AG04450 (cell line): ENCODE results near the gene KRT40. TPM values are rescaled to one million over a fixed set of nuclear protein-coding genes. Genes with fewer than 3 reads are reported as not detected.

Experiments
- CTCF ChIA-PET: fragments of 300-600, 350-600 bp; formaldehyde crosslinking; extraction: SDS; loops from one replicate; lab custom pipeline; 2022; ENCODE audit warnings: antibody characterized with exemption, inconsistent platforms; lab: Charles Lee
- POLR2A ChIA-PET: fragments of 350-600 bp; formaldehyde crosslinking; extraction: SDS; loops from one replicate; lab custom pipeline; 2021; ENCODE audit warnings: antibody characterized with exemption, inconsistent platforms; lab: Yijun Ruan, JAX
- DNase-seq: peaks from one replicate; pipeline ENCODE4 v3.0.0-alpha.2; 2011; ENCODE audit warnings: low read depth, low spot score
- H3K27ac ChIP-seq: one replicate; pipeline ENCODE4 v1.5.1; 2012; ENCODE audit warnings: low read depth, low read length, control low read depth
- H3K27me3 ChIP-seq: one replicate; pipeline ENCODE4 v1.6.0; 2012; ENCODE audit warnings: low read length; ENCODE audit not compliant: control insufficient read depth, insufficient read depth
- H3K4me3 ChIP-seq: 2 replicates; pipeline ENCODE4 v1.5.1; 2011; ENCODE audit warnings: mild to moderate bottlenecking, low read depth, low read length, control low read depth
- H3K9me3 ChIP-seq: 2 replicates; pipeline ENCODE4 v1.5.1; 2012; ENCODE audit warnings: low read length; ENCODE audit not compliant: control insufficient read depth, insufficient read depth
- polyA plus RNA-seq: library from polyadenylated mRNA; depleted of rRNA; stranded (reverse); fragments of >200 nt; gene quantifications from 2 replicates; pipeline ENCODE4 v1.2.3, GENCODE V29; 2011
- TF ChIP-seq, protein P1 (sequence below): IDR thresholded peaks from 2 replicates; pipeline ENCODE4 v1.5.1; 2011; ENCODE audit warnings: low read depth, low read length, control low read depth, inconsistent platforms

KRT40 gene
- polyA plus RNA-seq, 1 experiment = not detected

DNA sequence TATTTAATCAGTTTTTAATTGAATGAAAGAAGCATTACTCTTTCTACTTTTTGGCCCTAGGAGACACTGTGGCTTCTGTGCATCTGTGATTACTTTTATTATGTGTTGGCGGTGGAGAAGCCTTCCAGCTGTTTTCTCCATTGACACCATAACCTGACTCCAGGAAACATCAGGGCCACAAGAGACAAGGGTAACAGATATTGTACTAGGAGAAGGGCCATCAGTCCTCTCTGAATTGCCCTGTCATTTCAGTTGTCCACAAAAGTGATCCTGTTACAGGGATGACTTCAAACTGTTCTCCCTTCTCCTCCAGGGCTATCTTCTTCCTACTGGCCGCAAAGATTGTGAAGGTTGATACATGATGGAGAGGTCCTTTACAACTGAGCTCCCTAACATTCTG is 32.0 kb downstream of the KRT40 start:
- Histone ChIP-seq H3K4me3 (no peak overlapping the region), H3K27me3 (no peaks in the 10 kb centered on the region), H3K27ac (peak overlapping the region; percentile 67), H3K9me3 (no peaks in the 10 kb centered on the region)
- TF ChIP-seq, protein P1, sequence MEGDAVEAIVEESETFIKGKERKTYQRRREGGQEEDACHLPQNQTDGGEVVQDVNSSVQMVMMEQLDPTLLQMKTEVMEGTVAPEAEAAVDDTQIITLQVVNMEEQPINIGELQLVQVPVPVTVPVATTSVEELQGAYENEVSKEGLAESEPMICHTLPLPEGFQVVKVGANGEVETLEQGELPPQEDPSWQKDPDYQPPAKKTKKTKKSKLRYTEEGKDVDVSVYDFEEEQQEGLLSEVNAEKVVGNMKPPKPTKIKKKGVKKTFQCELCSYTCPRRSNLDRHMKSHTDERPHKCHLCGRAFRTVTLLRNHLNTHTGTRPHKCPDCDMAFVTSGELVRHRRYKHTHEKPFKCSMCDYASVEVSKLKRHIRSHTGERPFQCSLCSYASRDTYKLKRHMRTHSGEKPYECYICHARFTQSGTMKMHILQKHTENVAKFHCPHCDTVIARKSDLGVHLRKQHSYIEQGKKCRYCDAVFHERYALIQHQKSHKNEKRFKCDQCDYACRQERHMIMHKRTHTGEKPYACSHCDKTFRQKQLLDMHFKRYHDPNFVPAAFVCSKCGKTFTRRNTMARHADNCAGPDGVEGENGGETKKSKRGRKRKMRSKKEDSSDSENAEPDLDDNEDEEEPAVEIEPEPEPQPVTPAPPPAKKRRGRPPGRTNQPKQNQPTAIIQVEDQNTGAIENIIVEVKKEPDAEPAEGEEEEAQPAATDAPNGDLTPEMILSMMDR = no peak
- DNase-seq = no peak
- ChIA-PET CTCF (interaction anchor here (0.9 to 1.0 kb wide), 2 partner anchors 370 to 597 kb away, joined by 3 to 7 read pairs; no protein-coding TSS in a partner anchor), POLR2A (interaction anchor here (1.2 to 1.6 kb wide), 3 partner anchors 36 to 107 kb away, joined by 3 to 5 read pairs (median 5); no protein-coding TSS in a partner anchor)

DNA sequence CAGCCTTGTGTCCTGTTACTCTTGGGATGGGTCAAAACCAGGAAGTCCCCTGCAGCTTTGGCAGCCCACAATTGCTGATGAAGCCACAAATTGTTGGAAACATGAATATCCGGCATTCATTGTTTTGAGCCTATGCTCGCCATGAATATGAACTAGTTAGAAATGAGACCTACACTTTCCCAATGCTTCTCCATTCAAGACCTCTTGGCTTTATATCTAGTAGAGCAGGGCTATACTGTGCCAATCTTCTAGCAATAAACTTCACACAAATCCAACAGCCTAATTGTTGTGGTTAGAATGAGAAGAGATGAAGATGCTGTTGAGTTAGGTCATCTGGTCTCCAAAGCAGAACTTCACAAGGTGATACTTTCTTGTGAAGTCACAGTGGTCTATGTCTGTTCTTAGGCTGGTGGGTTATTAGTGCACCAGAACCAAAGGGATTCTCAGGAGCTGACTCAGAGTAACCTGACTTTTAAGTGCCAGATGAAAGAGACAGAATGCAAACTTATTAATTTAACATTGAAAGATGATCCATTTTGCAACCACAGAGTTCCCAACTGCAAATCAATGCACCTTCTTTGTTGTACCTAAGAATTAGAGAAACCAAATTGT is 33.0 kb downstream of the KRT40 start:
- TF ChIP-seq, protein P1 = no peak
- Histone ChIP-seq H3K4me3 (no peak overlapping the region), H3K27ac (no peak overlapping the region), H3K9me3 (no peaks in the 10 kb centered on the region), H3K27me3 (no peaks in the 10 kb centered on the region)
- ChIA-PET CTCF (interaction anchor here (0.7 kb wide), 1 partner anchor 1143 kb away, joined by 5 read pairs; no protein-coding TSS in a partner anchor), POLR2A (no interaction called here)
- DNase-seq = no peak

- POLR2A ChIA-PET = no interaction called here
Measured at GRCh38 chr17:40950176-40950575, 34.0 kb downstream of the KRT40 start.

DNA sequence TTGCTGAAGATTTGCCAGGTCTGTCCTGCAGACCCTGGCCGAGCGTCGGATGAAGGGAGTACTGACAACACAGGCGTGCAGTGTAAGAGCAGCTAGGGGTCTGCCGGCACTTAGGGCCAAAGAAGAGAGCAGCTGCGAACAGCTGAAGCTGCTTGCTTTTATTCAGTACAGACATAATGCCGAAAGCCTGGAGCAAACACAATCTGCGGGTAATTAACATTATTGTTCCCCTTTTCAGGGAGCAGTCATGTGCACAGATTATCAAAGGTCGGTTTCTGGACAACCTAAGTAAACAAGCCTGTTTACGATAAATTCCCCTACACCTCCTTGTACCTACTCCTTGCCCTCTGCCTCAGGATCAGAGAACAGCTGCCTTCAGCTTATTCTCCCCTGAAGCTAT is 34.7 kb downstream of the KRT40 start:
- Histone ChIP-seq H3K9me3 (no peaks in the 10 kb centered on the region), H3K4me3 (no peak overlapping the region), H3K27ac (no peak overlapping the region), H3K27me3 (no peaks in the 10 kb centered on the region)
- POLR2A ChIA-PET = no interaction called here
- TF ChIP-seq, protein P1 = no peak
- DNase-seq = no peak
- CTCF ChIA-PET = no interaction called here

More at GRCh38 chr17:40950176-40950575, 34.0 kb downstream of the KRT40 start:
- Histone ChIP-seq H3K27me3 (no peaks in the 10 kb centered on the region), H3K27ac (no peak overlapping the region), H3K9me3 (no peaks in the 10 kb centered on the region), H3K4me3 (no peak overlapping the region)
- TF ChIP-seq, protein P1 = no peak
- CTCF ChIA-PET = interaction anchor here (0.6 to 0.7 kb wide), 2 partner anchors 699 to 1142 kb away, joined by 3 to 5 read pairs; no protein-coding TSS in a partner anchor
- DNase-seq = no peak

- DNase-seq = no peak
- TF ChIP-seq, protein P1 = no peak
- H3K27ac ChIP-seq = no peak overlapping the region
- no peak overlapping the region for H3K4me3 ChIP-seq
- ChIA-PET CTCF (interaction anchor here (1.5 kb wide), 1 partner anchor 600 kb away, joined by 3 read pairs; no protein-coding TSS in a partner anchor), POLR2A (no interaction called here)
- no peaks in the 10 kb centered on the region for H3K9me3 ChIP-seq
- no peaks in the 10 kb centered on the region for H3K27me3 ChIP-seq
Measured at GRCh38 chr17:40947929-40948328, 36.2 kb downstream of the KRT40 start.
